ENCODE data around the gene OSTF1. TPM values are rescaled to one million over a fixed set of nuclear protein-coding genes. Genes with fewer than 3 reads are reported as not detected.

Gene OSTF1
- total and polyA plus RNA-seq, 7 donors, result 7.1 to 19.2 (median 10.4) TPM

DNA sequence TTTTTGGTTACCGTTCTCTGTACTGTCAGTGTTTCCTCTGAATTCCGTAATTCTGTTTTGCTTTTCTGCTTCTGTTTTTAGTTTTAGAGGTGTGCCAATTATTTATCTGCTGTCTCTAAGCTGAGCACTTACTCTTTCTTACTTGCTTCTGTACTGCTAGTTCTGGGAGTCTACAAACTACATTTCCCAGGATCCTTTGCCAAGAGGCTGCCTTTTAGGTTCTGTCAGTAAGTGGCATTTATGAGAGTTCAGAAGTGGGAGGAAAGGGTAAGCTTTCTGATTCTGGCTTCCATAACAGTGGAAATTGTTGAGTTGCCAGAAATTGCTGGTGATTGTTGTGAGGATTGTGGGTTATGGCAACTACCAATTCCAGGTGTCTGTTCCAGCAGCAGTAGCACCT, 102.4 kb downstream of the OSTF1 start:
- H3K27ac ChIP-seq, result no peak overlapping the region
- TF ChIP-seq, protein P1, sequence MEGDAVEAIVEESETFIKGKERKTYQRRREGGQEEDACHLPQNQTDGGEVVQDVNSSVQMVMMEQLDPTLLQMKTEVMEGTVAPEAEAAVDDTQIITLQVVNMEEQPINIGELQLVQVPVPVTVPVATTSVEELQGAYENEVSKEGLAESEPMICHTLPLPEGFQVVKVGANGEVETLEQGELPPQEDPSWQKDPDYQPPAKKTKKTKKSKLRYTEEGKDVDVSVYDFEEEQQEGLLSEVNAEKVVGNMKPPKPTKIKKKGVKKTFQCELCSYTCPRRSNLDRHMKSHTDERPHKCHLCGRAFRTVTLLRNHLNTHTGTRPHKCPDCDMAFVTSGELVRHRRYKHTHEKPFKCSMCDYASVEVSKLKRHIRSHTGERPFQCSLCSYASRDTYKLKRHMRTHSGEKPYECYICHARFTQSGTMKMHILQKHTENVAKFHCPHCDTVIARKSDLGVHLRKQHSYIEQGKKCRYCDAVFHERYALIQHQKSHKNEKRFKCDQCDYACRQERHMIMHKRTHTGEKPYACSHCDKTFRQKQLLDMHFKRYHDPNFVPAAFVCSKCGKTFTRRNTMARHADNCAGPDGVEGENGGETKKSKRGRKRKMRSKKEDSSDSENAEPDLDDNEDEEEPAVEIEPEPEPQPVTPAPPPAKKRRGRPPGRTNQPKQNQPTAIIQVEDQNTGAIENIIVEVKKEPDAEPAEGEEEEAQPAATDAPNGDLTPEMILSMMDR (IDR thresholded peaks at IDR 0.05), result no peak
- no peaks in the 10 kb centered on the region for H3K36me3 ChIP-seq (ENCODE audit: insufficient read depth in 1 of 2, low read depth in 1 of 2)
- 82 to 91% (median 83%) methylated on average over 2 of the region's 2 CpGs for WGBS, 3 donors
- intact Hi-C loops (cut with DNase I), result loop anchor here in 1 of 2 donors (10.0 kb wide), 1 partner anchor 674 kb away; no protein-coding TSS in a partner anchor
- DNase-seq (no peak), ATAC-seq (no peak)
- no peaks in the 10 kb centered on the region for H3K4me1 ChIP-seq
- H3K9me3 ChIP-seq, result no peaks in the 10 kb centered on the region
- no peak overlapping the region for H3K4me3 ChIP-seq
- H3K27me3 ChIP-seq (ENCODE audit: insufficient read depth in 3 of 3, low read length in 2 of 3), result no peaks in the 10 kb centered on the region

Other genes starting within 250 kb of the OSTF1 start
- gene TRPM6, start 200.6 kb upstream of the OSTF1 start, total RNA-seq, result under 1 TPM in 3 of 4 donors, not detected in 1; 0.12 to 0.27 (median 0.17) TPM
- gene TRPM6, start 200.6 kb upstream of the OSTF1 start, polyA plus RNA-seq, result under 1 TPM; 0.04 to 0.12 (median 0.08) TPM
- 1 to 10 TPM; 1.9 to 4.6 (median 2.5) TPM for gene C9orf40, start 135.6 kb upstream of the OSTF1 start, total RNA-seq
- 1 to 10 TPM; 2.5 to 7.9 (median 4.2) TPM for gene C9orf40, start 135.6 kb upstream of the OSTF1 start, polyA plus RNA-seq
- gene CARNMT1, start 60.2 kb upstream of the OSTF1 start, total RNA-seq, result 10 to 100 TPM in 3 of 4 donors, 1 to 10 TPM in 1; 8.6 to 16.6 (median 12.6) TPM
- 1 to 10 TPM; 3.9 to 7.6 (median 4.4) TPM for gene CARNMT1, start 60.2 kb upstream of the OSTF1 start, polyA plus RNA-seq
- 10 to 100 TPM; 12.8 to 33.1 (median 24.6) TPM for gene NMRK1, start 359 bp upstream of the OSTF1 start, total RNA-seq
- 10 to 100 TPM; 10.6 to 23.9 (median 21.1) TPM for gene NMRK1, start 359 bp upstream of the OSTF1 start, polyA plus RNA-seq

All from psoas muscle (tissue), 8 donors.